IPS-15b (cell line): ENCODE data around the gene NDP.

ENCODE experiments used
- H3K27me3 ChIP-seq: one replicate; pipeline ENCODE4 v1.6.1; 2013; ENCODE audit warnings: low read length; ENCODE audit not compliant: control insufficient read depth, insufficient read depth
- H3K36me3 ChIP-seq: one replicate; pipeline ENCODE4 v1.6.1; 2013; ENCODE audit warnings: low read length; ENCODE audit not compliant: control insufficient read depth, insufficient read depth
- H3K4me1 ChIP-seq: one replicate; pipeline ENCODE4 v1.6.1; 2013; ENCODE audit warnings: mild to moderate bottlenecking, low read length; ENCODE audit not compliant: control insufficient read depth, insufficient read depth
- H3K4me3 ChIP-seq: one replicate; pipeline ENCODE4 v1.5.1; 2013; ENCODE audit warnings: low read depth, low read length
- H3K9ac ChIP-seq: one replicate; pipeline ENCODE4 v1.6.1; 2013; ENCODE audit warnings: low read depth, mild to moderate bottlenecking, low read length
- H3K9me3 ChIP-seq: one replicate; pipeline ENCODE4 v1.6.1; 2013; ENCODE audit warnings: mild to moderate bottlenecking, low read length; ENCODE audit not compliant: control insufficient read depth, insufficient read depth

NDP gene

DNA sequence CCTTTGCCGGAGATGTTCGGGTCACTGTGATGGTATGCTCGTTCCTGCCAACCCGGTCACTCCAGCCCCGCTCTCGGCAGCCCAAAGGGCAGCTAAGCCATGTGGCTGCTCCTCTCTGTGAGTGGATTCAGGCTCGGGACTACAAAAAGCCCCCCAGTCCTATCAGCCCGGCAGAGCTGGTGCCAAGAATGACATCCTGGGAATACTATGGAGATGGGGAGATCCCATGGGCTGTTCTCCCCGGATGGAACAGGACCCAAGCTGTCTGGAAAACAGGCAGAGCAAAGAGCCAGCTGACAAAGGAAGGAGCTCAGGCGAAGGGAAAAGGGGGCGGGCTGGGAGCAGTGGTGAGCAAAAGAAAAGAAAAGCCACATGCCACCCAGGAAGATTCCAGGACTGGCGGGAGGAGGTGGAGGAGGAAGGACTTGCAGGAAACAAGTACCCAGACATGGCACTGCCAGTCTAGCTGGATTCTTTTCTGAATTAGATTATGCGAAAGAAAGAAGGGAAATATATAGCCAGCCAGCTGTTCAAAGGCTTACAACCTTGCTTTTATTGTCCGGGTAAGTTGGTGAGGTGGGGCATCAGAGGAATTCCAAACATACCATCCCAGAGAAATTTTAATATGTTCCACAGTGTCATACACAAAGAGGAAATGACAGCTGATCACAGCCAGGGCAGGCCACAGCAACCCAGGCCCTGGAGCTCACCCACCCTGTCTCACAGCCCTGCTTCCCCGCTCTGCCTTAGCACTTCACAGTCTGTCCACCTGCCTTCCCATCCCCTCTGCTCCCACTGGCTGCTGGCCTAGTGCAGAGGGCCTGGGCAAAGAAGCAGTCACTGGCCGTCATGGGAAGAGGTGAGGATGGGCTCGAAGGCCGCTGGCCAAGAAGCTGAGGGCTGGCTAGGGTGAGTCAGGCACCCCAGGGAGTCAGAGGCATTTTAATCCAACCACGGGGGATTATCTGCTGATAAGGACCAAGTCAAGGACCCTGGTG, 3.4 kb downstream of the NDP start:
- Histone ChIP-seq H3K27me3 (peaks cover 4% of the 10 kb centered on the region), H3K4me3 (no peak overlapping the region), H3K4me1 (no peaks in the 10 kb centered on the region), H3K9me3 (no peaks in the 10 kb centered on the region), H3K9ac (no peak overlapping the region), H3K36me3 (no peaks in the 10 kb centered on the region)

DNA sequence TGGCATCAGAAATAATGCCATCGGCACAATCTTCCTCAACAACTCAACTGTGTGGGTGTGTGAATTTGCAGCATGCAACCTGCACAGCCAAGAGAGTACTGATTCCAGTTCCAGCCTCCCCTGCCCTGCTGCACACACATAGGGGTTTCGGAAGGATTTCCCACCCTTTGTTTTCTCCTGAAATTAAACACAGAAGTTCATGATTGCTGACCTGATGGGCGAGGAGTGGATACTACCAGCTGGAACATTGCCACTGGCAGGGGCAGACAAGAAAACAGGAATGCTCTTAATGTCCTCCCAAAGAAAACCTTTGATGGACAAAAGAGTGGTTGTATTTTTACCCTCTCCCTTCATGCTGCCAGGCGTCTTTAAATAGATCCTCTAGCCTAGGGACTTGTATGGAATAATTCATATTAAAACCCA, 4.8 kb downstream of the NDP start:
- H3K9me3 ChIP-seq = no peaks in the 10 kb centered on the region
- H3K4me3 ChIP-seq = no peak overlapping the region
- H3K9ac ChIP-seq = no peak overlapping the region
- H3K36me3 ChIP-seq = no peaks in the 10 kb centered on the region
- no peaks in the 10 kb centered on the region for H3K4me1 ChIP-seq
- no peaks in the 10 kb centered on the region for H3K27me3 ChIP-seq

DNA sequence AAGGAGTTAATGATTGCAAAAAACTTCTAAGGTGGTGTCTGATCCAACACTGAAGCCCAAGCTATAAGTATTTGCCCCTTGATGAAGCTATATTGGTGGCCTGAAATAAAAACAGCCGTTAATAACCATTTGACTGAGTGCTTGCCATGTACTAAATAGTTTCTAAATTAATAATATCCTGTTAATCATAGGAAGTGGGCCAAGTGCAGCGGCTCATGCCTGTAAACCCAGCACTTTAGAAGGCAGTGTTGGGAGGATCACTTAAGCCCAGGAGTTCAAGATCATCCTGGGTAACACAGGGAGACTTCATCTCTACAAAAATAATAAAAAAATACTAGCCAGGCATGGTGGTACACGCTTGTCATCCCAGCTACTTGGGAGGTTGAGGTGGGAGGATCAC, 8.3 kb downstream of the NDP start:
- Histone ChIP-seq H3K9me3 (no peaks in the 10 kb centered on the region), H3K9ac (no peak overlapping the region)

DNA sequence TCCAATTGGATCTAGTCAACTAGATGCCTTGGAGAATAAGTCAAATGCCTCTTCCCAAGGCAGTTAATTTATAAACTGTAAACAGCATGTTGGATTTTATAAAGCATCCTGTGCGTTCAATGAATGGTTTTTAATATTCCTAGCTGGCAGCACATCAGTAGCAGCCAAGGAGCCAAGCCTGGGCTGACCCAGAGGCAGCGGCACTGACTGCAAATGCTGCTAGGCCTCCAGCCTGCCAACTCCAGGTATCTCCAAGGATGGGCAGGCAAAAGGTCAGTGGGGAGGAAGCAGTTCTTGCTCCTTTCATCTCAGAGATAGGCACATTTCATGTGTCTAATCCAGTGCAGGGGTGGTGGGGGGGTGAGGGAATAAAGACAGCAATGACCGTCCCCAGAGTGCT, 9.5 kb downstream of the NDP start:
- Histone ChIP-seq H3K27me3 (no peaks in the 10 kb centered on the region), H3K4me1 (no peaks in the 10 kb centered on the region), H3K9me3 (no peaks in the 10 kb centered on the region), H3K4me3 (no peak overlapping the region), H3K36me3 (no peaks in the 10 kb centered on the region), H3K9ac (no peak overlapping the region)

More for the DNA sequence above, 8.3 kb downstream of the NDP start:
- H3K4me1 ChIP-seq = no peaks in the 10 kb centered on the region
- no peak overlapping the region for H3K4me3 ChIP-seq
- no peaks in the 10 kb centered on the region for H3K36me3 ChIP-seq
- H3K27me3 ChIP-seq = no peaks in the 10 kb centered on the region

DNA sequence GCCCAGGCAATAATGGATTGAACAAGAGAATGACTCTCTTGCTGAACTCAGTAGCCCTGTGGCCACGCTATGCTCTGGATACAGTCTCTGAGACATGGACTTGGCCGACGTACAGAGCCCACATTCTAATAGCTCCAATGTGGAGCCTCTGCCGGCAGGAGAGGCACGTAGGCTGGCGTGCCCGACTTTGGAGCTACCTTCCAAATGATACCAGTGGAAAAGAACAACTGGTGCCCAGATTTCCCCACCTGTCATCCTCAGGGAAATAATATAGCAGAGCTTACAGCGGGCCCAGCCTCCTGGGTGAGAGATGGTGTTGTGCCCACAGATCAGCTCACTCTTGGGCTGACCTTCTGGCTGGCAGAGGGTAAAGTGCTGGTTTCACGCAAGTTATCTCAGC, 10.6 kb downstream of the NDP start:
- Histone ChIP-seq H3K27me3 (no peaks in the 10 kb centered on the region), H3K9me3 (no peaks in the 10 kb centered on the region), H3K4me1 (no peaks in the 10 kb centered on the region), H3K9ac (no peak overlapping the region), H3K4me3 (no peak overlapping the region), H3K36me3 (no peaks in the 10 kb centered on the region)

DNA sequence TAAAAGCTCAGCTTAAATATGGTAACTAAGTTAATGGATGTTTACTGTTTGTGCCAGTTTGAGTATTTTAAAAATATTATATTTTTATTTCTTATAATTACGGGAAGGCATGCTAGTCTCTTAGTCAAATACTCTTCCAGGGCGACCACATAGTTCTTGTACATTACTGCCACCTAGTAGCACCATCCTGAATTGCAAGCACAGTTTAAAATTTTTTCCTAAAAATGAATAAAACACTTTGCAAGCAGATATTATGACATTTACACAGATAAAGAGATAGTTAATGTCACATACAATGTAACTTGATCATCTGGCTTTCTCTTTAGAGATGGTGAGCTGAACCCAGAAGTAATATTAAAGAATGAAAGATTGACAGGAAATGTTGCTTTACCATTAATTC, 11.5 kb downstream of the NDP start:
- no peak overlapping the region for H3K4me3 ChIP-seq
- H3K9me3 ChIP-seq = no peaks in the 10 kb centered on the region
- H3K36me3 ChIP-seq = no peaks in the 10 kb centered on the region
- H3K4me1 ChIP-seq = no peaks in the 10 kb centered on the region
- no peaks in the 10 kb centered on the region for H3K27me3 ChIP-seq
- H3K9ac ChIP-seq = no peak overlapping the region

DNA sequence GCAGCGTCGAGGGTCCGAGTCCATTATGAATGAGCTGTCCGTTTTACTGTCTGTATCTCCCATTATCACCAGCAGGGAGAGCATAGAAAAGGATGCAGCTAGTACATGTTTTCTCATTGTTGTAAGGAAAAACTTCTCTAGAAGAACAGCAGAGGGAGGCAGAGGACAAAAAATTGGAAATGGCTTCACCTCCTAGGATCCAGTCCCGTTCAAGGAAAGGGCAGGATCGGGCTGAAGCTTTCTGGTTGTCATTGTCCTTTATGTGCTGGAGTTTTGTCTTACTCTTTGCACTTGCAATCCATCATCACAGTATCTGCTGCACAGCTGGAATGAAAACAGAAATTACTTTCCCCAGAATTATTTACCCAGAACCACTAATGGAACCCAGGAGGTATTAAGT, 14.7 kb downstream of the NDP start:
- Histone ChIP-seq H3K9ac (no peak overlapping the region), H3K36me3 (no peaks in the 10 kb centered on the region), H3K9me3 (peaks cover 3% of the 10 kb centered on the region), H3K4me1 (no peaks in the 10 kb centered on the region), H3K27me3 (no peaks in the 10 kb centered on the region), H3K4me3 (no peak overlapping the region)

DNA sequence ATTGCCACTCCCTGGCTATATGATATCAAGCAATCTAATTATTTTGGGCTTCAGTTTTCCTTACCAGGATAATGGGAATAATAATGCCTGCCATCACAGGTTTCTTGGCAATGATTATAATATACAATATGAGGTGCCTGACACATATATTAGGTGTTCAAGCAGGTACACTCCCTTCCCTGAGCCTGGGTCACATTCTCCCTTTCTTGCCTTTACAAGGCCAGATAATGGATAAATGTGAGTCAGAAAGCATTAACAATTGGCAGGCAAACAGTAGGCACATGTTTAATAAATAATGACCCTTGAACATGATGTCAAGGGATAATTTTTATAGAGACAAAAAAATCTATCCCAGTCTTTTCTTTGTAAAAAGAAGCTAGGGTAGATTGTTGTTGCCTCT, 17.2 kb downstream of the NDP start:
- peaks cover 3% of the 10 kb centered on the region for H3K9me3 ChIP-seq

DNA sequence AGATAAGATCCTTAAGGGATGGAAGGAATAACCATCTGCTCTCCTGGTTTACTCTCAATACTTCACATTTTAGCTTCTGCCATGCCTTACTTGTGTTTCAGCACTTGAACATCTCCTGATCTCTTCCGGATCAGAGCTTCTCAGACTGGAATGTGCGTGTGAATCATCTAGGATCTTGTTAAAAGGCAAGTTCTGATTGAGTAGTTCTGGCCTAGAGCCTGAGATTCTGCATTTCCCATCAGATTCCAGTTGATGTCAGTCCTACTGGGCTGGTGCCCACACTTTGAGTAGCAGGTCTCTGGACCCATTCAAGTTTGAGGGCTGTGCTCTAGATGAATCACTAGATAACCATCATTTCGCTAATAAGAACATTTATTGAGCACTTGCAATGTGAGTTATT, 20.0 kb downstream of the NDP start:
- H3K4me1 ChIP-seq = no peaks in the 10 kb centered on the region
- H3K27me3 ChIP-seq = no peaks in the 10 kb centered on the region
- no peaks in the 10 kb centered on the region for H3K36me3 ChIP-seq
- H3K9ac ChIP-seq = no peak overlapping the region
- peaks cover 3% of the 10 kb centered on the region for H3K9me3 ChIP-seq
- H3K4me3 ChIP-seq = no peak overlapping the region

More for the DNA sequence above, 17.2 kb downstream of the NDP start:
- Histone ChIP-seq H3K9ac (no peak overlapping the region), H3K36me3 (no peaks in the 10 kb centered on the region), H3K4me1 (no peaks in the 10 kb centered on the region), H3K27me3 (no peaks in the 10 kb centered on the region), H3K4me3 (no peak overlapping the region)

DNA sequence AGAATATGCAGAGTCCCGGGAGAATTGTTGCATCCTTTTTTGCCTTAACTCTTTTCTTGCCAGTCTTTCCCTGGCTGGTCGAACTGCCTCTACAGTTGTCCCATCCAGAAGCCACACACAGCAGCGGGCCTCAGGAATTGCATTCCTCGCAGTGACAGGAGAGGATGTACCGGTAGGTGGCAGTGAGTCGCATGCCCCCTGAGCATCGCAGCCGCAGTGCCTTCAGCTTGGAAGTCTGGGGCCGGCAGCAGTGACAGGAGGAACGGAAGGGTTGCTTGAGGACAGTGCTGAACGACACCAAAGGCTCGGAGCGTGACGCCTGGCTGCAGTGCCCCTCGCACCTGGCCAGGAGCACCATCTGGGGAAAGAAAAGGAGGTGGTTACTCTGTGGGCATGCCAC, 23.5 kb downstream of the NDP start:
- Histone ChIP-seq H3K36me3 (no peaks in the 10 kb centered on the region), H3K4me1 (no peaks in the 10 kb centered on the region), H3K27me3 (no peaks in the 10 kb centered on the region), H3K9ac (no peak overlapping the region), H3K9me3 (no peaks in the 10 kb centered on the region), H3K4me3 (no peak overlapping the region)

DNA sequence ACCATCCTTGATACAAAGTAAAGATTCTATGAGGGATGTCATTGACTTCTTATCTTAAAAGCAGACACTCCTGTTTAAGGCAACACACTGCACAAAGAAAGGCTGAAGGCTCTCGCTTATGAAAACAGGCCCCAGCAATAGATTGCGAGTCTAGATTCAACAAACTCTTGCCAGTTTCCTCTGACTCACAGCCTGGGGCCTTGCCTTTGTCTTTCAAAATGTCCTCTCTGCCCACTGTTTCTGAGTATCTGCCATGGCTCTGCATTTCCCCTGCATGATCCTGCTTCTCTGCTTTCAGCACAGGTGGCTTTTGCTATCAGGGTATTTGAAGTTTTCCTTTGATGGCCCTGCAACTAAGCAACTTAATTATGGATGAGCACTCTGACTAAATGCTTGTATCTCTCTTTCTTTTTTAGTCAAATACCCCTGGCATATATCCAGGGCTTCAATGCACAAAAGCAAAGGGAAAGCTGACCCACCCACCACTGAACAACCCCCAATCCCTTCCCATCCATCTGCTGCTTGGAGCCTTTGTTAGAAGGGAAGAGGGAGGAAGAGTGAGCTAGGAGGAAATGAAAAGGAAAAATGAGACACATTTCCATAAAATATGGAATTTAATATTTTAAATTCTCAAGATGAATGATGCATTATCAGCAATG, 32.2 kb downstream of the NDP start:
- no peaks in the 10 kb centered on the region for H3K27me3 ChIP-seq
- H3K9ac ChIP-seq = no peak overlapping the region
- H3K4me3 ChIP-seq = no peak overlapping the region
- H3K36me3 ChIP-seq = no peaks in the 10 kb centered on the region
- no peaks in the 10 kb centered on the region for H3K4me1 ChIP-seq
- H3K9me3 ChIP-seq = no peaks in the 10 kb centered on the region
